HepG2 (cell line): ENCODE data around the gene COASY. TPM values are rescaled to one million over a fixed set of nuclear protein-coding genes. Genes with fewer than 3 reads are reported as not detected.

Experiments
- AGO1 ChIP-seq: fragments of 200-400 bp; formaldehyde crosslinking; IDR thresholded peaks from 2 replicates; pipeline ENCODE4 v1.6.1; 2017; ENCODE audit warnings: mild to moderate bottlenecking, low read depth, low read length, moderate library complexity; ENCODE audit not compliant: poor library complexity, severe bottlenecking
- ATF7-NPFF ChIP-seq: sonication (generic); formaldehyde crosslinking; IDR thresholded peaks from 2 replicates; pipeline ENCODE4 v1.8.1; 2023; ENCODE audit warnings: mild to moderate bottlenecking, low read depth, missing genetic modification reagents, moderate library complexity
- CBX1 ChIP-seq: IDR thresholded peaks from one replicate; pipeline ENCODE4 v1.6.1; 2016; ENCODE audit warnings: antibody characterized with exemption, low read depth
- CHCHD3 ChIP-seq: sonication (generic); formaldehyde crosslinking; IDR thresholded peaks from 2 replicates; pipeline ENCODE4 v1.8.0; 2022; ENCODE audit warnings: mild to moderate bottlenecking, missing genetic modification reagents, moderate library complexity
- EED ChIP-seq: sonication (generic); formaldehyde crosslinking; IDR thresholded peaks from 2 replicates; pipeline ENCODE4 v1.5.0; 2020; ENCODE audit warnings: mild to moderate bottlenecking, missing genetic modification reagents
- FOXC1 ChIP-seq: sonication (generic); formaldehyde crosslinking; IDR thresholded peaks from 2 replicates; pipeline ENCODE4 v1.8.0; 2022; ENCODE audit warnings: mild to moderate bottlenecking, missing genetic modification reagents, borderline replicate concordance
- GZF1 ChIP-seq: sonication (generic); formaldehyde crosslinking; IDR thresholded peaks from 2 replicates; pipeline ENCODE4 v1.5.1; 2020; ENCODE audit warnings: mild to moderate bottlenecking, missing genetic modification reagents
- HNF4A ChIP-seq: sonication (generic); formaldehyde crosslinking; IDR thresholded peaks from 2 replicates; pipeline ENCODE4 v1.4.0; 2020; ENCODE audit warnings: missing genetic modification reagents
- MXI1 ChIP-seq: IDR thresholded peaks from 3 replicates; pipeline ENCODE4 v1.6.1; 2012; ENCODE audit warnings: low read depth, low read length, inconsistent platforms, borderline replicate concordance
- NR2F2 ChIP-seq: IDR thresholded peaks from 2 replicates; pipeline ENCODE4 v1.6.1; 2012; ENCODE audit warnings: low read depth, inconsistent platforms, borderline replicate concordance
- PHF5A ChIP-seq: IDR thresholded peaks from one replicate; pipeline ENCODE4 v1.6.1; 2018; ENCODE audit warnings: low read depth, missing genetic modification reagents; ENCODE audit not compliant: unreplicated experiment
- RBFOX2 ChIP-seq: fragments of 200-400 bp; formaldehyde crosslinking; IDR thresholded peaks from 2 replicates; pipeline ENCODE4 v1.6.1; 2017; ENCODE audit warnings: low read depth, mild to moderate bottlenecking, low read length
- SNAI1 ChIP-seq: sonication (generic); formaldehyde crosslinking; IDR thresholded peaks from 2 replicates; pipeline ENCODE4 v1.5.0; 2020; ENCODE audit warnings: mild to moderate bottlenecking, missing genetic modification reagents, borderline replicate concordance
- SYNCRIP ChIP-seq: fragments of 200-400 bp; formaldehyde crosslinking; IDR thresholded peaks from 2 replicates; pipeline ENCODE4 v1.6.1; 2018; ENCODE audit warnings: mild to moderate bottlenecking, low read depth, low read length; ENCODE audit not compliant: insufficient read depth
- TBX2 ChIP-seq: sonication (generic); formaldehyde crosslinking; IDR thresholded peaks from 2 replicates; pipeline ENCODE4 v1.5.0; 2020; ENCODE audit warnings: missing genetic modification reagents, mild to moderate bottlenecking, borderline replicate concordance
- TCF7 ChIP-seq: sonication (generic); IDR thresholded peaks from 2 replicates; pipeline ENCODE4 v1.6.1; 2016; ENCODE audit warnings: antibody characterized with exemption, low read depth
- ZFYVE20 ChIP-seq: sonication (generic); formaldehyde crosslinking; IDR thresholded peaks from 2 replicates; pipeline ENCODE4 v1.8.0; 2023; ENCODE audit warnings: low read depth, mild to moderate bottlenecking, moderate library complexity, missing genetic modification reagents, borderline replicate concordance
- polyA plus RNA-seq, 8 experiments: library from polyadenylated mRNA; depleted of rRNA in 3 of 8; stranded (reverse) in 7 of 8; unstranded in 1 of 8; fragments of >200 nt; fragmentation: Illumina TruSeq in 4 of 8; extraction: Trizol in 4 of 8; gene quantifications; 2 replicates each; pipeline versions ENCODE4 v1.2.1 to v1.2.3, GENCODE V29; 2011 to 2016; ENCODE audit warnings: low read depth in 4 of 8, missing spikeins in 1 of 8, mixed read lengths in 1 of 8; ENCODE audit not compliant: insufficient read depth in 1 of 8
- total RNA-seq, 5 experiments: library from RNA; depleted of rRNA; stranded (reverse); fragments of >200 nt; fragmentation: Illumina TruSeq; extraction: Trizol; gene quantifications; 2 replicates each; pipeline ENCODE4 v1.2.3, GENCODE V29; 2016; ENCODE audit warnings: low read depth in 1 of 5
- TF ChIP-seq, protein P1 (sequence below): IDR thresholded peaks from 2 replicates; pipeline ENCODE4 v1.6.1; 2016
- TF ChIP-seq, protein P2 (sequence below): sonication (generic); formaldehyde crosslinking; IDR thresholded peaks from 2 replicates; pipeline ENCODE4 v1.5.0; 2020; ENCODE audit warnings: missing genetic modification reagents, mild to moderate bottlenecking, borderline replicate concordance
- TF ChIP-seq, protein P3 (sequence below): sonication (generic); formaldehyde crosslinking; IDR thresholded peaks from 2 replicates; pipeline ENCODE4 v1.9.0; 2022; ENCODE audit warnings: low read depth, missing genetic modification reagents
- TF ChIP-seq, protein P4 (sequence below): sonication (generic); formaldehyde crosslinking; IDR thresholded peaks from 2 replicates; pipeline ENCODE4 v1.5.1; 2020; ENCODE audit warnings: mild to moderate bottlenecking, missing genetic modification reagents, moderate library complexity

The COASY gene
- total and polyA plus RNA-seq, 2 of the 13 experiments (the other 11 are each of a cell fraction or from before 2014, with no cell fraction given): 90.7 to 125 TPM

DNA sequence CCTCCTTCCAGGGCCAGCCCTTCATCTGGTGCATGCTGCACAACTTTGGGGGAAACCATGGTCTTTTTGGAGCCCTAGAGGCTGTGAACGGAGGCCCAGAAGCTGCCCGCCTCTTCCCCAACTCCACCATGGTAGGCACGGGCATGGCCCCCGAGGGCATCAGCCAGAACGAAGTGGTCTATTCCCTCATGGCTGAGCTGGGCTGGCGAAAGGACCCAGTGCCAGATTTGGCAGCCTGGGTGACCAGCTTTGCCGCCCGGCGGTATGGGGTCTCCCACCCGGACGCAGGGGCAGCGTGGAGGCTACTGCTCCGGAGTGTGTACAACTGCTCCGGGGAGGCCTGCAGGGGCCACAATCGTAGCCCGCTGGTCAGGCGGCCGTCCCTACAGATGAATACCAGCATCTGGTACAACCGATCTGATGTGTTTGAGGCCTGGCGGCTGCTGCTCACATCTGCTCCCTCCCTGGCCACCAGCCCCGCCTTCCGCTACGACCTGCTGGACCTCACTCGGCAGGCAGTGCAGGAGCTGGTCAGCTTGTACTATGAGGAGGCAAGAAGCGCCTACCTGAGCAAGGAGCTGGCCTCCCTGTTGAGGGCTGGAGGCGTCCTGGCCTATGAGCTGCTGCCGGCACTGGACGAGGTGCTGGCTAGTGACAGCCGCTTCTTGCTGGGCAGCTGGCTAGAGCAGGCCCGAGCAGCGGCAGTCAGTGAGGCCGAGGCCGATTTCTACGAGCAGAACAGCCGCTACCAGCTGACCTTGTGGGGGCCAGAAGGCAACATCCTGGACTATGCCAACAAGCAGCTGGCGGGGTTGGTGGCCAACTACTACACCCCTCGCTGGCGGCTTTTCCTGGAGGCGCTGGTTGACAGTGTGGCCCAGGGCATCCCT is 18.5 kb upstream of the COASY start (continued):
- TF ChIP-seq, protein P1, sequence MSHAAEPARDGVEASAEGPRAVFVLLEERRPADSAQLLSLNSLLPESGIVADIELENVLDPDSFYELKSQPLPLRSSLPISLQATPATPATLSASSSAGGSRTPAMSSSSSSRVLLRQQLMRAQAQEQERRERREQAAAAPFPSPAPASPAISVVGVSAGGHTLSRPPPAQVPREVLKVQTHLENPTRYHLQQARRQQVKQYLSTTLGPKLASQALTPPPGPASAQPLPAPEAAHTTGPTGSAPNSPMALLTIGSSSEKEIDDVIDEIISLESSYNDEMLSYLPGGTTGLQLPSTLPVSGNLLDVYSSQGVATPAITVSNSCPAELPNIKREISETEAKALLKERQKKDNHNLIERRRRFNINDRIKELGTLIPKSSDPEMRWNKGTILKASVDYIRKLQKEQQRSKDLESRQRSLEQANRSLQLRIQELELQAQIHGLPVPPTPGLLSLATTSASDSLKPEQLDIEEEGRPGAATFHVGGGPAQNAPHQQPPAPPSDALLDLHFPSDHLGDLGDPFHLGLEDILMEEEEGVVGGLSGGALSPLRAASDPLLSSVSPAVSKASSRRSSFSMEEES: no peak
- TF ChIP-seq CHCHD3 (no peak), AGO1 (peak; percentile 61), SYNCRIP (no peak), SNAI1 (CRISPR knock-in tag) (no peak), TBX2 (no peak), NR2F2 (no peak), FOXC1 (CRISPR knock-in tag) (no peak), EED (CRISPR knock-in tag) (peak; percentile 48; the same call in 1 of the 2 replicates), TCF7 (no peak), GZF1 (no peak), ZFYVE20 (0 out of 2 replicates have a peak, but pooled peaks have one; percentile 45), CBX1 (no peak), MXI1 (no peak), HNF4A (CRISPR knock-in tag) (0 out of 2 replicates have a peak, but pooled peaks have one; percentile 5), ATF7-NPFF (CRISPR knock-in tag) (peak; percentile 47; the same call in 1 of the 2 replicates), RBFOX2 (peak; percentile 67), PHF5A (CRISPR knock-in tag) (no peak)
- TF ChIP-seq, protein P2, sequence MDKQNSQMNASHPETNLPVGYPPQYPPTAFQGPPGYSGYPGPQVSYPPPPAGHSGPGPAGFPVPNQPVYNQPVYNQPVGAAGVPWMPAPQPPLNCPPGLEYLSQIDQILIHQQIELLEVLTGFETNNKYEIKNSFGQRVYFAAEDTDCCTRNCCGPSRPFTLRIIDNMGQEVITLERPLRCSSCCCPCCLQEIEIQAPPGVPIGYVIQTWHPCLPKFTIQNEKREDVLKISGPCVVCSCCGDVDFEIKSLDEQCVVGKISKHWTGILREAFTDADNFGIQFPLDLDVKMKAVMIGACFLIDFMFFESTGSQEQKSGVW (CRISPR knock-in tag): no peak
- TF ChIP-seq, protein P3, sequence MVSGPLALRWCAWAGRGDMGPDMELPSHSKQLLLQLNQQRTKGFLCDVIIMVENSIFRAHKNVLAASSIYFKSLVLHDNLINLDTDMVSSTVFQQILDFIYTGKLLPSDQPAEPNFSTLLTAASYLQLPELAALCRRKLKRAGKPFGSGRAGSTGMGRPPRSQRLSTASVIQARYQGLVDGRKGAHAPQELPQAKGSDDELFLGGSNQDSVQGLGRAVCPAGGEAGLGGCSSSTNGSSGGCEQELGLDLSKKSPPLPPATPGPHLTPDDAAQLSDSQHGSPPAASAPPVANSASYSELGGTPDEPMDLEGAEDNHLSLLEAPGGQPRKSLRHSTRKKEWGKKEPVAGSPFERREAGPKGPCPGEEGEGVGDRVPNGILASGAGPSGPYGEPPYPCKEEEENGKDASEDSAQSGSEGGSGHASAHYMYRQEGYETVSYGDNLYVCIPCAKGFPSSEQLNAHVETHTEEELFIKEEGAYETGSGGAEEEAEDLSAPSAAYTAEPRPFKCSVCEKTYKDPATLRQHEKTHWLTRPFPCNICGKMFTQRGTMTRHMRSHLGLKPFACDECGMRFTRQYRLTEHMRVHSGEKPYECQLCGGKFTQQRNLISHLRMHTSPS: no peak
- TF ChIP-seq, protein P4, sequence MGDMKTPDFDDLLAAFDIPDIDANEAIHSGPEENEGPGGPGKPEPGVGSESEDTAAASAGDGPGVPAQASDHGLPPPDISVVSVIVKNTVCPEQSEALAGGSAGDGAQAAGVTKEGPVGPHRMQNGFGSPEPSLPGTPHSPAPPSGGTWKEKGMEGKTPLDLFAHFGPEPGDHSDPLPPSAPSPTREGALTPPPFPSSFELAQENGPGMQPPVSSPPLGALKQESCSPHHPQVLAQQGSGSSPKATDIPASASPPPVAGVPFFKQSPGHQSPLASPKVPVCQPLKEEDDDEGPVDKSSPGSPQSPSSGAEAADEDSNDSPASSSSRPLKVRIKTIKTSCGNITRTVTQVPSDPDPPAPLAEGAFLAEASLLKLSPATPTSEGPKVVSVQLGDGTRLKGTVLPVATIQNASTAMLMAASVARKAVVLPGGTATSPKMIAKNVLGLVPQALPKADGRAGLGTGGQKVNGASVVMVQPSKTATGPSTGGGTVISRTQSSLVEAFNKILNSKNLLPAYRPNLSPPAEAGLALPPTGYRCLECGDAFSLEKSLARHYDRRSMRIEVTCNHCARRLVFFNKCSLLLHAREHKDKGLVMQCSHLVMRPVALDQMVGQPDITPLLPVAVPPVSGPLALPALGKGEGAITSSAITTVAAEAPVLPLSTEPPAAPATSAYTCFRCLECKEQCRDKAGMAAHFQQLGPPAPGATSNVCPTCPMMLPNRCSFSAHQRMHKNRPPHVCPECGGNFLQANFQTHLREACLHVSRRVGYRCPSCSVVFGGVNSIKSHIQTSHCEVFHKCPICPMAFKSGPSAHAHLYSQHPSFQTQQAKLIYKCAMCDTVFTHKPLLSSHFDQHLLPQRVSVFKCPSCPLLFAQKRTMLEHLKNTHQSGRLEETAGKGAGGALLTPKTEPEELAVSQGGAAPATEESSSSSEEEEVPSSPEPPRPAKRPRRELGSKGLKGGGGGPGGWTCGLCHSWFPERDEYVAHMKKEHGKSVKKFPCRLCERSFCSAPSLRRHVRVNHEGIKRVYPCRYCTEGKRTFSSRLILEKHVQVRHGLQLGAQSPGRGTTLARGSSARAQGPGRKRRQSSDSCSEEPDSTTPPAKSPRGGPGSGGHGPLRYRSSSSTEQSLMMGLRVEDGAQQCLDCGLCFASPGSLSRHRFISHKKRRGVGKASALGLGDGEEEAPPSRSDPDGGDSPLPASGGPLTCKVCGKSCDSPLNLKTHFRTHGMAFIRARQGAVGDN: peak; percentile 63
